Upper lobe of left lung (tissue), 6 donors: ENCODE measurements around the gene AKT1S1. TPM values are rescaled to one million over a fixed set of nuclear protein-coding genes. Genes with fewer than 3 reads are reported as not detected.

Experiments used
- ATAC-seq, 2 donors: fragments of 200-7000 bp; cut with Tn5 transposase; one replicate each; pipeline ENCODE4 v1.9.1; 2022; ENCODE audit warnings: mild to moderate bottlenecking in 2 of 2, moderate library complexity in 2 of 2; ENCODE audit not compliant: low FRiP score in 2 of 2
- DNase-seq, 2 donors: peaks; one replicate each; pipeline ENCODE4 v3.0.0-alpha.2; 2019 to 2020
- H3K27ac ChIP-seq, 4 donors: fragments of 200-600 bp; sonication (generic); one replicate each; pipeline ENCODE4 v1.5.1; 2016 to 2019
- H3K27me3 ChIP-seq, 4 donors: fragments of 200-600 bp; sonication (generic); one replicate each; pipeline ENCODE4 v1.5.1; 2017 to 2019
- H3K36me3 ChIP-seq, 4 donors: fragments of 200-600 bp; sonication (generic); one replicate each; pipeline ENCODE4 v1.5.1; 2016 to 2019
- H3K4me1 ChIP-seq, 4 donors: fragments of 200-600 bp; sonication (generic); one replicate each; pipeline ENCODE4 v1.5.1; 2018 to 2019
- H3K4me3 ChIP-seq, 4 donors: fragments of 200-600 bp; sonication (generic); one replicate each; pipeline ENCODE4 v1.5.1; 2017 to 2019; ENCODE audit warnings: mild to moderate bottlenecking in 2 of 4, moderate library complexity in 1 of 4
- H3K9me3 ChIP-seq, 4 donors: fragments of 200-600 bp; sonication (generic); one replicate each; pipeline ENCODE4 v1.5.1; 2018 to 2019
- EP300 ChIP-seq, 4 donors: sonication (generic); formaldehyde crosslinking; IDR thresholded peaks; one replicate each; pipeline ENCODE4 v1.5.1; 2017; ENCODE audit warnings: antibody characterized with exemption in 4 of 4, control low read depth in 2 of 4
- POLR2A ChIP-seq, 4 donors: fragments of 450-650 bp; IDR thresholded peaks; one replicate each; pipeline ENCODE4 v1.5.1; 2016 to 2017; ENCODE audit warnings: antibody characterized with exemption in 4 of 4, mild to moderate bottlenecking in 2 of 4
- POLR2AphosphoS5 ChIP-seq, 2 donors: sonication (generic); formaldehyde crosslinking; IDR thresholded peaks; one replicate each; pipeline ENCODE4 v1.5.1; 2017; ENCODE audit warnings: antibody characterized with exemption in 2 of 2
- WGBS, 2 donors: methylation state at CpG; one replicate each; pipeline ENCODE4 v1.1.5; 2017 to 2018; 5-methylcytosine and 5-hydroxymethylcytosine counted together
- total RNA-seq, 6 donors: library from RNA; depleted of rRNA in 4 of 6; stranded (reverse); fragments of >200 nt in 4 of 6; gene quantifications; one replicate each; pipeline versions ENCODE4 v1.1.0 to v1.2.1, GENCODE V29; 2016 to 2021
- TF ChIP-seq, protein P1 (sequence below), 6 experiments: fragments of 450-650 bp in 4 of 6; fragments of 200-600 bp in 2 of 6; sonication (generic) in 2 of 6; IDR thresholded peaks; one replicate each; pipeline ENCODE4 v1.5.1; 2016 to 2019; ENCODE audit warnings: antibody characterized with exemption in 6 of 6
- donor health status: DM: no; HTN: no; CAD: no; lungs with moderate emphysema.
- donor health status: DM: no; HTN: yes; CAD: no; lungs with severe emphysema.

AKT1S1 gene
- total RNA-seq, 6 donors from 2014 or later, result 11.8 to 35.5 (median 25.7) TPM

DNA sequence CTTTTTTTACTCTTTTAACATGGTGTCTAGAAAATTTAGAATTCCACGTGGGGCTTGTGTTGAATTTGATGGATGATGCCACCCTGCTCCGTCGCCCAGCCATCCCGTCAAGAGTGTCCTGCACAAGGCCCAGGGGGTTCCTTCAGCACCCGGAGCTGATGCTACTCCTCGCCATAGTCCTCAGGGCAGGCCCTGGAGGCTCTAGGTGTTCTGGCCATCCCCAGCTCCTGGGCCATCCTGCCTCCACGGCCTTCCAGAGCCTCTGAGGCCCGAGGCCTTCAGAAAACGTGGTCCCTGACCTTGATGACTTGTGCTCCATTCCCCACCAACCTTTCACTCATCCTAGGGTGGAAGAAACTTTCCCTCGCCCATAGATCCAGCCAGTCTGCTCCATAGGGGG is 3.3 kb downstream of the AKT1S1 start:
- Histone ChIP-seq H3K4me3 (no peak overlapping the region), H3K27ac (no peak overlapping the region), H3K4me1 (peaks cover 28 to 47% (median 37%) of the 10 kb centered on the region in 4 donors), H3K36me3 (peaks cover 0 to 14% (median 7%) of the 10 kb centered on the region in 4 donors), H3K9me3 (no peaks in the 10 kb centered on the region), H3K27me3 (no peaks in the 10 kb centered on the region)
- ATAC-seq (no peak), DNase-seq (no peak)
- WGBS, 2 donors, result 89 to 93% methylated on average over 10 of the region's 10 CpGs
- TF ChIP-seq, protein P1, sequence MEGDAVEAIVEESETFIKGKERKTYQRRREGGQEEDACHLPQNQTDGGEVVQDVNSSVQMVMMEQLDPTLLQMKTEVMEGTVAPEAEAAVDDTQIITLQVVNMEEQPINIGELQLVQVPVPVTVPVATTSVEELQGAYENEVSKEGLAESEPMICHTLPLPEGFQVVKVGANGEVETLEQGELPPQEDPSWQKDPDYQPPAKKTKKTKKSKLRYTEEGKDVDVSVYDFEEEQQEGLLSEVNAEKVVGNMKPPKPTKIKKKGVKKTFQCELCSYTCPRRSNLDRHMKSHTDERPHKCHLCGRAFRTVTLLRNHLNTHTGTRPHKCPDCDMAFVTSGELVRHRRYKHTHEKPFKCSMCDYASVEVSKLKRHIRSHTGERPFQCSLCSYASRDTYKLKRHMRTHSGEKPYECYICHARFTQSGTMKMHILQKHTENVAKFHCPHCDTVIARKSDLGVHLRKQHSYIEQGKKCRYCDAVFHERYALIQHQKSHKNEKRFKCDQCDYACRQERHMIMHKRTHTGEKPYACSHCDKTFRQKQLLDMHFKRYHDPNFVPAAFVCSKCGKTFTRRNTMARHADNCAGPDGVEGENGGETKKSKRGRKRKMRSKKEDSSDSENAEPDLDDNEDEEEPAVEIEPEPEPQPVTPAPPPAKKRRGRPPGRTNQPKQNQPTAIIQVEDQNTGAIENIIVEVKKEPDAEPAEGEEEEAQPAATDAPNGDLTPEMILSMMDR (IDR thresholded peaks at IDR 0.05), result no peak
- no peak for TF ChIP-seq EP300 (IDR thresholded peaks at IDR 0.05)
- no peak for TF ChIP-seq POLR2AphosphoS5 (IDR thresholded peaks at IDR 0.05)
- TF ChIP-seq POLR2A (IDR thresholded peaks at IDR 0.05), result no peak

DNA sequence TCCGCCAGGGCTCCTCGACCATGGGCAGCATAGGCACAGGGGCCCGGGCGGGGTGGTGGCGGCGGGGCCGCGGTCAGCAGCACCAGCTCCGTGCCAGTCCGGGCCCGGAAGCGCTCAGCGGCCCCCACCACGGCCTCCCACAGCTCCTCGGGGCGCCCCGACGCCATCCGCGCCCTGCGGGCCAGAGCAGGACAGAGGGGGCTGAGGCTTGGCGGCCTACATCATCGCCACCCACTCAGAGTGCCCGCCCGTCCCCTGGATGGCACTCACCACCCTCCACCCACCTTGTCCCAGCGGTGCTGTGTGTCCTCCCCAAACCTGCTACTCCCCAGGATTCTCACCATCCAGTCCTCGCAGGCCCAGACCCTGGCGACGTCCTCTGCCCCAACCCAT is 4.0 kb downstream of the AKT1S1 start:
- DNase-seq, result peak in 1 of 2 donors; percentile 86
- Histone ChIP-seq H3K27ac (peak overlapping the region in 1 of 4 donors; percentile 32), H3K4me3 (no peak overlapping the region), H3K9me3 (no peaks in the 10 kb centered on the region), H3K36me3 (peaks cover 0 to 14% (median 7%) of the 10 kb centered on the region in 4 donors), H3K4me1 (peaks cover 29 to 47% (median 37%) of the 10 kb centered on the region in 4 donors), H3K27me3 (no peaks in the 10 kb centered on the region)
- ATAC-seq, result no peak
- no peak for TF ChIP-seq POLR2A (IDR thresholded peaks at IDR 0.05)
- no peak for TF ChIP-seq EP300 (IDR thresholded peaks at IDR 0.05)
- TF ChIP-seq, protein P1 (IDR thresholded peaks at IDR 0.05), result no peak
- TF ChIP-seq POLR2AphosphoS5 (IDR thresholded peaks at IDR 0.05), result no peak
- WGBS, 2 donors, result 92 to 93% methylated on average over 4 to 16 of the region's 29 CpGs

DNA sequence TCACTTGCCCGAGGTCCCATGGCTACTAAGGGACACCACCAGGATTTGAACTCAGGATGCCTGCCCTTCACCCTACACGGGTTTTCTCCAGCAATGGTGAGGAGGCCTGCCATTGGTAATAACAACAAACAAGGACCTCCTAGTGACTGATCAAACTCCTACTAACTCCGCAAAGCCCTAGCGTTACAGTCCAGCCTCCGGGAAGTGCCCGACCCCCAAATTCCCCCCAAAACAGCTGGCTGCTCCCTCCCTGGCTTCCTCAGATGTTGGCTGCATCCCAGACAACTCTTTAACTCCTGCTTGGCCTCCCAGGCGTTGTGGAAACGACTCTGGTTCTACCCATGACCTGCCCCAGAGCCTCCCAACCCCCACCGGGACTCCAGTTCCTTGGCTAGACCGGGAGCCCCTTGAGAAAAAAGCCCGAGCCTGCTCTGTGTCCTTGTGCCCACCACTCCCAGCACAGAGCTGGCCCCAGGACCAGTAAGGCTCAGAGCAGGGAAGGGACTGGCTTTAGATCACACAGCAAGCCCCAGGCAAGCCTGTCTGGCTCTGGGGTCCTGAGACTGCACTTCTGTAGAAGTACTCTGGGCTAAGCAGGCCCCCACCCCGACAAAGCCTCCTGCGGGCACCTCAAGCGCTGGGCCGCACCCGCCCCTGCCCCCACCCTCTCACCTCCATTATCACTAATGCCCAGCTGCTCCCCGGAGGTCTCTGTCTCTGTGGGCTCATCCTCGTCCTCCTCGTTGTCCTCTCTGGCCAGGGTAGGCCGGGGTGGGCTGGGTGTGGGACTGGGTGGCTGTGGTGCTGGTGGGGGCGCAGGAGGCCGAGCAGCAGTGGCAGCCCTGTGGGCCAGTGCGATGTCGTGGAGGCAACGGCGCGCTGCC is 4.7 kb downstream of the AKT1S1 start:
- Histone ChIP-seq H3K4me3 (no peak overlapping the region), H3K27ac (peak overlapping the region in 1 of 4 donors; percentile 32), H3K27me3 (no peaks in the 10 kb centered on the region), H3K9me3 (no peaks in the 10 kb centered on the region), H3K4me1 (peaks cover 32 to 51% (median 40%) of the 10 kb centered on the region in 4 donors), H3K36me3 (peaks cover 0 to 14% (median 7%) of the 10 kb centered on the region in 4 donors)
- TF ChIP-seq EP300 (IDR thresholded peaks at IDR 0.05), result no peak
- no peak for DNase-seq
- ATAC-seq, result no peak
- 78 to 89% methylated on average over 3 to 27 of the region's 27 CpGs for WGBS, 2 donors

DNA sequence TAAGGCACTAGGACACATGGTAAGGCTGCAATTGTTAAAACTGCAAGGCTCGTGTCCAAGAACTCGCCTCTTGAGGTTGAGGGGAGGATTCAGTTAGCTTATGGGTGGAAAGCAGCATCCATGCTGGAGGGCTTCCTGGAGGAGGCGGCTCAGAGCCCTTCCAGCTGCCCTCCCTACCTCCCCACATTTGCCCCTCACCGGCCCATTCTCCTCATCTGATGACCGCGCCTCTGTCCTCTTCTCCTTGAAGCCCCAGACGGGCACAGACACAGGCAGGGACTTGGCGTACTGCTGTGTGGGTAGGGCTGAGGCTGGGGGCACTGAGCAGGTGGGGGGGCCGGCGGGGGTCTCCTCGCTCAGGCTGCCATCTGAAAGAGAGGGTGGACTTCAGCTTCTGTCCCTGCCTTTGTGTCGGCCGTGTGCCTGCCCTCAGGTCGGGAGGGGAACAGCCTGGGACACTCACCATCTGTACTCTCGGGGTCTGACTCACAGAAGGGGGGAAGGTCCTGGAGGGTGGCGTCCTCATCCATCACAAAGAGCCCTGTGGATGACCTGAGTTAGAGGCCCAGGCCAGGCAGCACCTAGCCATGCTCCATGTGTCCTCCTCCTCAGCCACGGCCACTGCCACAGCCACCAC is 5.7 kb downstream of the AKT1S1 start:
- Histone ChIP-seq H3K27ac (no peak overlapping the region), H3K4me3 (no peak overlapping the region), H3K27me3 (no peaks in the 10 kb centered on the region), H3K36me3 (peaks cover 0 to 14% (median 7%) of the 10 kb centered on the region in 4 donors), H3K9me3 (no peaks in the 10 kb centered on the region), H3K4me1 (peaks cover 36 to 55% (median 43%) of the 10 kb centered on the region in 4 donors)
- WGBS, 2 donors, result 94 to 97% methylated on average over 7 to 17 of the region's 17 CpGs
- DNase-seq, result no peak
- TF ChIP-seq, protein P1 (IDR thresholded peaks at IDR 0.05), result no peak
- ATAC-seq, result no peak

DNA sequence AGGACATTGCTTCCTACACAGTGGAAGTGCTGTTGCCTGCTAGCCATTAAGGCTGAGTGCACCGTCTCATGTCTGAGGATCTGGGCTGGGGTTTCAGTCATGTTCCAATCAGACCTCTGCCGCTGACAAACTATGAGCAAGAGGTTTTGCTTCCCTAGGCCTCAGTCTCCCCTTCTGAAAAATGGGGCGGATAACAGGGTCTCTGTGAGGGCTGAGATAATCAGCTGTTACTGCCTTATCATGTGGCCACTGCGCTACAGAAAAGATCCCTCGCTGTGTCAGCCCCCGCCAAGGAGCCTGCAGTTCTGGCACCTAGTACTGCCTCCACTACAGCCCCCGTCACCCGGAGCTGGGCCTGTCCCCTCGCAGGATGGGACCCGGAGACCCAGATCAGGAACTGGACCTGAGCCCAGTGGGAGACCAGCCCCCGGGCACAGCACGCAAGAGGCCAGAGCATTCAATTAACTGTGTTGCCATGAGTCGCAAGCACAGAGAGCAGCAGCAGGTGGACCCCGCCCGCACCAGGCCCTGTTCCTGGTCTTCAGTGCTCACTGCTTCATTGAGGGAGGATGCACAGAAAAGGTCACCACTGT is 6.8 kb downstream of the AKT1S1 start:
- Histone ChIP-seq H3K9me3 (no peaks in the 10 kb centered on the region), H3K36me3 (peaks cover 0 to 14% (median 7%) of the 10 kb centered on the region in 4 donors), H3K4me1 (peaks cover 42 to 61% (median 48%) of the 10 kb centered on the region in 4 donors), H3K4me3 (peak overlapping the region; percentile 17 to 78 (median 53)), H3K27ac (peak overlapping the region; percentile 87 to 94 (median 90)), H3K27me3 (no peaks in the 10 kb centered on the region)
- DNase-seq, result peak in 1 of 2 donors; percentile 69
- TF ChIP-seq, protein P1 (IDR thresholded peaks at IDR 0.05), result no peak
- TF ChIP-seq EP300 (IDR thresholded peaks at IDR 0.05) (no peak), POLR2AphosphoS5 (IDR thresholded peaks at IDR 0.05) (no peak), POLR2A (IDR thresholded peaks at IDR 0.05) (no peak)
- ATAC-seq, result no peak
- 77% methylated on average over 15 of the region's 15 CpGs; no CpG with 5 or more reads in 1 of the 2 donors for WGBS, 2 donors
